HG02678 (cell line): ENCODE measurements around the gene URGCP.
"Not testable (repeated sequence)": the region's sequence is repeated elsewhere in the genome, so short reads cannot be mapped to it uniquely, and the experiment has no call there.

ENCODE experiments used
- ATAC-seq: cut with Tn5 transposase; IDR thresholded peaks from one replicate; pipeline ENCODE4 v1.9.1; 2021; ENCODE audit warnings: mild to moderate bottlenecking, moderate library complexity; ENCODE audit not compliant: unreplicated experiment

Gene URGCP

GRCh38 chr7:43922726-43923125 lies 16.3 kb upstream of the URGCP start:
- no peak for ATAC-seq

GRCh38 chr7:43921423-43921822 lies 15.0 kb upstream of the URGCP start:
- no peak for ATAC-seq

- no peak for ATAC-seq
Observed at GRCh38 chr7:43915907-43916306, 9.5 kb upstream of the URGCP start.

GRCh38 chr7:43914795-43915194 lies 8.4 kb upstream of the URGCP start:
- no peak for ATAC-seq

- peak; percentile 34 for ATAC-seq
Observed at GRCh38 chr7:43905956-43906330, 453 bp downstream of the URGCP start.

GRCh38 chr7:43905209-43905946 lies 1.0 kb downstream of the URGCP start:
- ATAC-seq: no peak

- ATAC-seq: no peak
Observed at GRCh38 chr7:43904533-43905208, 1.7 kb downstream of the URGCP start.

GRCh38 chr7:43902542-43903054 lies 3.8 kb downstream of the URGCP start:
- no peak for ATAC-seq

GRCh38 chr7:43898571-43898970 lies 7.8 kb downstream of the URGCP start:
- not testable (repeated sequence) for ATAC-seq

GRCh38 chr7:43895847-43896415 lies 10.5 kb downstream of the URGCP start:
- ATAC-seq: no peak

- ATAC-seq: no peak
Observed at GRCh38 chr7:43891069-43891955, 15.1 kb downstream of the URGCP start.

GRCh38 chr7:43890468-43890867 lies 15.9 kb downstream of the URGCP start:
- ATAC-seq: no peak

- ATAC-seq: no peak
Observed at GRCh38 chr7:43888993-43889945, 17.1 kb downstream of the URGCP start.

- ATAC-seq: no peak
Observed at GRCh38 chr7:43884617-43885016, 21.8 kb downstream of the URGCP start.

GRCh38 chr7:43884209-43884608 lies 22.2 kb downstream of the URGCP start:
- no peak for ATAC-seq

- no peak for ATAC-seq
Observed at GRCh38 chr7:43880596-43880995, 25.8 kb downstream of the URGCP start.

GRCh38 chr7:43879477-43879876 lies 26.9 kb downstream of the URGCP start:
- no peak for ATAC-seq

- no peak for ATAC-seq
Observed at GRCh38 chr7:43878867-43879266, 27.5 kb downstream of the URGCP start.

GRCh38 chr7:43877968-43878864 lies 28.2 kb downstream of the URGCP start:
- ATAC-seq: no peak
